ENCODE data around the gene LIMS2. TPM values are rescaled to one million over a fixed set of nuclear protein-coding genes. Genes with fewer than 3 reads are reported as not detected.

Gene LIMS2
- total and polyA plus RNA-seq, 2 of the 8 experiments (the other 6 are each of a cell fraction or from before 2014, with no cell fraction given) = 3.3 to 4.8 TPM

DNA sequence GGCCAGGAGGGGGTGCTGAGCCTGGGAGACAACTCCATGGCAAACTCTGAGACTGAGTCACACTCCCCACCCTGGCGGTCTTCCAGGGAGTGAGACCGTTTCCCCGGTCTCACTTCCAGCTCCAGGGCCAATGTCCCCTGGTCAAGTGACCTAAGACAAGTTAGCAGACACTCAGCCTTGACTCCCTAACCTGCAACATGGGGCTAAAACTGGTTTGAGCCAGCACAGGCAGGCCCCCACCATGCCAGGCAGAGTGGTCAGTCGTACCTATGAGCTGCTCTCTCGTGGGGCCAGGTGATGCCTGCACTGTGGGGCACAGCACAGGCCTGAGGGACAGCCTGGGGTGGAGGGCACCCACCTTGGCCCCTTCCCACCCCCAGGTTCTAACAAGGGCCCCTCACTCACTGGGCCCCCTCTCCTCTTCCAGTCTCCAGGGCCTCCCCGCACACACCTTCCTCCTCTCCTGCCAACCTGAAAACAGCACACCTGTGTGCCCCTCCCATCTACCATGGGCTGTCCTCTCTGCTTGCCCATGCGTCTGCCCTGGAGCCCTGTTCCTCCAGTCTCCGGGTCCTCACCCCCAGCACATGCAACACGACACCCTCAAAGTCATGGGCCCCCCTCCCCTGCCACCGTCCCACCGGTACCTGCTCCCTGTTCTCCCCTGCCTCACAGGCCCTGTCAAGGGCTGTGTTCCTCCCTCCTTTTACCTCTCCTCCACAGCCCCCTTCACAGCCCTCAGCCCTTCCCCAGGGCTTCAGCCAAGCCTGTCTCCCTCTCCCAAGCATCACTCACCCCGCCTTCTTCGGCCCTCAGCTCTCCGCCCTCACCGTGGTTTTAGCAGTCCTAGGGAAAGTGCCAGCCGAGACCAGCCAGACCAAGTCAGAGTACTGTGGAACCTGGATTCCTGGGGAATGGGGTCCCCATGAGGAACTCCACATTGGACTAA lies 27.8 kb downstream of the LIMS2 start:
- no peak overlapping the region for H2BK20ac ChIP-seq (ENCODE audit: low read length)
- DNase-seq (ENCODE audit: low read depth in 1 of 2, low spot score in 2 of 2) = no peak
- H4K8ac ChIP-seq (ENCODE audit: extremely low read depth, insufficient read depth, low read length) = no peak overlapping the region; the same call in 1 of the 2 replicates
- no peaks in the 10 kb centered on the region for H3K9me3 ChIP-seq (ENCODE audit: insufficient read depth in 2 of 2, low read depth in 1 of 2, low read length in 1 of 2)
- no peaks in the 10 kb centered on the region for H3K36me3 ChIP-seq (ENCODE audit: control insufficient read depth in 2 of 4, insufficient read depth in 4 of 4, low read length in 3 of 4)
- no peak overlapping the region for H3K56ac ChIP-seq (replicated peaks; ENCODE audit: insufficient read length, low read depth, low read length)
- H3K23me2 ChIP-seq (ENCODE audit: low read depth, low read length) = no peaks in the 10 kb centered on the region
- no peak overlapping the region for H2BK120ac ChIP-seq (replicated peaks; ENCODE audit: low read depth, low read length)
- peaks cover 0 to 5% (median under 1%) of the 10 kb centered on the region in 4 experiments; a peak in 2 of 7 replicates for H3K4me1 ChIP-seq (replicated peaks in 1 of 4; ENCODE audit: control insufficient read depth in 3 of 4, insufficient read depth in 4 of 4, low read length in 3 of 4)
- no peaks in the 10 kb centered on the region for H3K79me2 ChIP-seq (ENCODE audit: control insufficient read depth in 1 of 2, insufficient read depth in 2 of 2, low read length in 2 of 2)
- peak overlapping the region; percentile 26; the same call in 1 of the 2 replicates for H2BK5ac ChIP-seq (ENCODE audit: low read depth, low read length)
- H2BK12ac ChIP-seq (ENCODE audit: low read depth, low read length) = no peak overlapping the region; the same call in 1 of the 2 replicates
- no peak overlapping the region for H4K5ac ChIP-seq (ENCODE audit: insufficient read length, low read depth, low read length)
- H4K20me1 ChIP-seq (replicated peaks in 1 of 2; ENCODE audit: control insufficient read depth in 1 of 2, insufficient read depth in 2 of 2, low read length in 2 of 2) = no peaks in the 10 kb centered on the region
- H3K4me3 ChIP-seq (ENCODE audit: extremely low read depth in 1 of 4, insufficient read depth in 2 of 4, low read depth in 3 of 4, low read length in 4 of 4) = no peak overlapping the region
- WGBS, 2 experiments (ENCODE audit: extremely low coverage in 1 of 2, insufficient coverage in 1 of 2, insufficient read length in 1 of 2, insufficient replicate concordance in 2 of 2, low coverage in 1 of 2, low lambda C conversion rate in 2 of 2, missing lambda C conversion rate in 1 of 2) = 74% methylated on average over 11 of the region's 16 CpGs; no CpG with 5 or more reads in 1 of the 2 experiments
- H2AK5ac ChIP-seq (ENCODE audit: low read depth, low read length) = no peak overlapping the region
- no peak overlapping the region for H3K4me2 ChIP-seq (ENCODE audit: insufficient read depth in 1 of 2, low read depth in 2 of 2, low read length in 2 of 2)
- no peak overlapping the region for H2AFZ ChIP-seq (ENCODE audit: low read length)
- ChIA-PET CTCF (ENCODE audit: partially characterized antibody) (interaction anchor here (0.9 to 13.7 kb wide), 7 partner anchors 7 to 56 kb away, joined by 3 to 160 read pairs (median 3); partner anchors contain the start of gene LIMS2), POLR2A (ENCODE audit: partially characterized antibody) (interaction anchor here (1.6 kb wide), 1 partner anchor 54 kb away, joined by 4 read pairs; the partner anchor contains the start of gene SFT2D3)
- H3K9ac ChIP-seq (replicated peaks in 1 of 4; ENCODE audit: extremely low read depth in 1 of 4, low read depth in 3 of 4, low read length in 3 of 4) = no peak overlapping the region
- no peak for FAIRE-seq
- H3K27me3 ChIP-seq (replicated peaks in 1 of 4; ENCODE audit: control insufficient read depth in 3 of 4, extremely low read depth in 1 of 4, insufficient read depth in 3 of 4, low read length in 3 of 4) = peaks cover 0 to 2% (median 0%) of the 10 kb centered on the region in 4 experiments; a peak in 1 of 7 replicates
- H3K18ac ChIP-seq (ENCODE audit: extremely low read depth, low read length) = no peak overlapping the region
- no peak overlapping the region for H3K23ac ChIP-seq (ENCODE audit: insufficient read length)
- no peak overlapping the region for H2BK15ac ChIP-seq (ENCODE audit: low read length)
- no peak overlapping the region for H4K91ac ChIP-seq (replicated peaks; ENCODE audit: insufficient read length, low read length)
- H3K14ac ChIP-seq (ENCODE audit: insufficient read length) = no peak overlapping the region
- H3K79me1 ChIP-seq (ENCODE audit: low read depth, low read length) = 0 out of 2 replicates have a peak, but pooled peaks cover 3% of the 10 kb centered on the region
- H3K4ac ChIP-seq (replicated peaks; ENCODE audit: insufficient read length, low read depth, low read length) = no peak overlapping the region
- H3K27ac ChIP-seq (ENCODE audit: low read depth, low read length) = no peak overlapping the region
- TF ChIP-seq CHD1 (IDR thresholded peaks at IDR 0.05; ENCODE audit: low read depth, low read length) (no peak), KDM1A (IDR thresholded peaks at IDR 0.05; ENCODE audit: borderline replicate concordance, low read length) (no peak), HDAC6 (IDR thresholded peaks at IDR 0.05; ENCODE audit: low read depth, low read length) (no peak), YY1 (IDR thresholded peaks at IDR 0.05; ENCODE audit: low read depth, low read length) (no peak), HDAC2 (IDR thresholded peaks at IDR 0.05; ENCODE audit: borderline replicate concordance in 1 of 2, low read depth in 2 of 2, low read length in 2 of 2) (no peak), EZH2 (IDR thresholded peaks at IDR 0.05; ENCODE audit: low read depth, low read length, severe bottlenecking) (no peak), CHD2 (IDR thresholded peaks at IDR 0.05; ENCODE audit: low read length) (no peak)
- TF ChIP-seq, protein P1, sequence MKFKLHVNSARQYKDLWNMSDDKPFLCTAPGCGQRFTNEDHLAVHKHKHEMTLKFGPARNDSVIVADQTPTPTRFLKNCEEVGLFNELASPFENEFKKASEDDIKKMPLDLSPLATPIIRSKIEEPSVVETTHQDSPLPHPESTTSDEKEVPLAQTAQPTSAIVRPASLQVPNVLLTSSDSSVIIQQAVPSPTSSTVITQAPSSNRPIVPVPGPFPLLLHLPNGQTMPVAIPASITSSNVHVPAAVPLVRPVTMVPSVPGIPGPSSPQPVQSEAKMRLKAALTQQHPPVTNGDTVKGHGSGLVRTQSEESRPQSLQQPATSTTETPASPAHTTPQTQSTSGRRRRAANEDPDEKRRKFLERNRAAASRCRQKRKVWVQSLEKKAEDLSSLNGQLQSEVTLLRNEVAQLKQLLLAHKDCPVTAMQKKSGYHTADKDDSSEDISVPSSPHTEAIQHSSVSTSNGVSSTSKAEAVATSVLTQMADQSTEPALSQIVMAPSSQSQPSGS (IDR thresholded peaks at IDR 0.05; ENCODE audit: low read length) = no peak
